Astrocyte (in vitro differentiated cells and primary cell): ENCODE data around the gene SOX18.

Experiments
- EZH2 ChIP-seq: IDR thresholded peaks from 2 replicates; pipeline ENCODE4 v1.6.1; 2012; ENCODE audit warnings: mild to moderate bottlenecking, low read length, inconsistent platforms; ENCODE audit not compliant: insufficient read depth
- TF ChIP-seq, protein P1 (sequence below): IDR thresholded peaks from 2 replicates; pipeline ENCODE4 v1.5.1; 2011; ENCODE audit warnings: low read depth, mild to moderate bottlenecking, inconsistent platforms, low read length, moderate library complexity; ENCODE audit not compliant: insufficient read depth

DNA sequence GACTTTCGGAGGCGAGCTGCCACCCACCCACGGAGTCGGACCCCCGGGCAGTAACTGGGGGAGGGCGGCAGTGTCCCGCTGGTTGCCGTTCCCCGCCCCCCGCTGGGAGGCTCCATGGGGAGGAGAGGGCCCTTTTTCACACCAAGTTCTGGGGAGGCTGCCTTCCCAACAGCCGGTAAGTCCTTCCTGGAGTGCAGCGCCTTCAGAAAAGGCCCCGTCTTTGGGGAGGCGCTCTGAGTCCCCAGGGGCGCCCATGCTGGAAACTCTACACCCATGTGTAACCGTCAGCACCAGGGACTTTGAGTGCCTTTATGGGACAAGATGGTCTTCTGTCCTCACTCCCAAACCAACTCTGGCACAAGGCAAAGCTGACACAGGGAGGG, 430 bp upstream of the SOX18 start:
- TF ChIP-seq, protein P1, sequence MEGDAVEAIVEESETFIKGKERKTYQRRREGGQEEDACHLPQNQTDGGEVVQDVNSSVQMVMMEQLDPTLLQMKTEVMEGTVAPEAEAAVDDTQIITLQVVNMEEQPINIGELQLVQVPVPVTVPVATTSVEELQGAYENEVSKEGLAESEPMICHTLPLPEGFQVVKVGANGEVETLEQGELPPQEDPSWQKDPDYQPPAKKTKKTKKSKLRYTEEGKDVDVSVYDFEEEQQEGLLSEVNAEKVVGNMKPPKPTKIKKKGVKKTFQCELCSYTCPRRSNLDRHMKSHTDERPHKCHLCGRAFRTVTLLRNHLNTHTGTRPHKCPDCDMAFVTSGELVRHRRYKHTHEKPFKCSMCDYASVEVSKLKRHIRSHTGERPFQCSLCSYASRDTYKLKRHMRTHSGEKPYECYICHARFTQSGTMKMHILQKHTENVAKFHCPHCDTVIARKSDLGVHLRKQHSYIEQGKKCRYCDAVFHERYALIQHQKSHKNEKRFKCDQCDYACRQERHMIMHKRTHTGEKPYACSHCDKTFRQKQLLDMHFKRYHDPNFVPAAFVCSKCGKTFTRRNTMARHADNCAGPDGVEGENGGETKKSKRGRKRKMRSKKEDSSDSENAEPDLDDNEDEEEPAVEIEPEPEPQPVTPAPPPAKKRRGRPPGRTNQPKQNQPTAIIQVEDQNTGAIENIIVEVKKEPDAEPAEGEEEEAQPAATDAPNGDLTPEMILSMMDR = no peak
- TF ChIP-seq EZH2 = peak; percentile 74
